HT1080 (cell line): ENCODE data around the gene SPG11. TPM values are rescaled to one million over a fixed set of nuclear protein-coding genes. Genes with fewer than 3 reads are reported as not detected.
"Not testable (repeated sequence)": the region's sequence is repeated elsewhere in the genome, so short reads cannot be mapped to it uniquely, and the experiment has no call there.

Experiments used
- DNase-seq: peaks from one replicate; pipeline ENCODE4 v3.0.0-alpha.2; 2015; ENCODE audit warnings: low read depth
- total RNA-seq: library from RNA; depleted of rRNA; stranded (reverse); fragments of >200 nt; shearing (Covaris generic); gene quantifications from 2 replicates; pipeline ENCODE4 v1.2.3, GENCODE V29; 2014

SPG11 gene
- total RNA-seq, 1 experiment from 2014 or later: 24.5 TPM

GRCh38 chr15:44565387-44566154 lies 97.9 kb downstream of the SPG11 start:
- DNase-seq: no peak

- not testable (repeated sequence) for DNase-seq
These were observed 102.5 kb downstream of the SPG11 start for GRCh38 chr15:44560926-44561325.

- no peak for DNase-seq
These were observed 108.3 kb downstream of the SPG11 start for GRCh38 chr15:44554934-44555723.

GRCh38 chr15:44550734-44551133 lies 112.7 kb downstream of the SPG11 start:
- DNase-seq: no peak

GRCh38 chr15:44550256-44550655 lies 113.2 kb downstream of the SPG11 start:
- peak; percentile 48 for DNase-seq

GRCh38 chr15:44549152-44549551 lies 114.3 kb downstream of the SPG11 start:
- not testable (repeated sequence) for DNase-seq

- DNase-seq: peak; percentile 21
These were observed 117.3 kb downstream of the SPG11 start for GRCh38 chr15:44545913-44546802.

GRCh38 chr15:44544745-44545144 lies 118.7 kb downstream of the SPG11 start:
- not testable (repeated sequence) for DNase-seq

GRCh38 chr15:44542596-44542995 lies 120.9 kb downstream of the SPG11 start:
- DNase-seq: no peak

GRCh38 chr15:44541282-44541958 lies 122.0 kb downstream of the SPG11 start:
- DNase-seq: peak; percentile 38

GRCh38 chr15:44537735-44538240 lies 125.7 kb downstream of the SPG11 start:
- no peak for DNase-seq

- DNase-seq: peak; percentile 36
These were observed 126.3 kb downstream of the SPG11 start, which contains the start of gene EIF3J for GRCh38 chr15:44536962-44537734. Gene EIF3J, plus strand, starts transcription at chr15:44537147. Its CDS starts 48 bp downstream, at chr15:44537195.

- peak; percentile 95 for DNase-seq
These were observed 127.0 kb downstream of the SPG11 start for GRCh38 chr15:44536302-44536961.

- DNase-seq: no peak
These were observed 127.8 kb downstream of the SPG11 start for GRCh38 chr15:44535523-44536301.

GRCh38 chr15:44535092-44535491 lies 128.4 kb downstream of the SPG11 start:
- DNase-seq: no peak

- DNase-seq: peak; percentile 14
These were observed 130.8 kb downstream of the SPG11 start for GRCh38 chr15:44532689-44533088.

GRCh38 chr15:44532275-44532674 lies 131.2 kb downstream of the SPG11 start:
- DNase-seq: not testable (repeated sequence)

GRCh38 chr15:44530653-44531052 lies 132.8 kb downstream of the SPG11 start:
- DNase-seq: no peak
